HepG2 (cell line): ENCODE data around the gene CCDC106. TPM values are rescaled to one million over a fixed set of nuclear protein-coding genes. Genes with fewer than 3 reads are reported as not detected.

Experiments used
- ARID4A ChIP-seq: sonication (generic); formaldehyde crosslinking; IDR thresholded peaks from 2 replicates; pipeline ENCODE4 v1.5.0; 2020; ENCODE audit warnings: mild to moderate bottlenecking, missing genetic modification reagents, borderline replicate concordance
- DMAP1 ChIP-seq: IDR thresholded peaks from 2 replicates; pipeline ENCODE4 v1.6.1; 2016
- EED ChIP-seq: sonication (generic); formaldehyde crosslinking; IDR thresholded peaks from 2 replicates; pipeline ENCODE4 v1.5.0; 2020; ENCODE audit warnings: mild to moderate bottlenecking, missing genetic modification reagents
- ESRRA ChIP-seq: sonication (generic); formaldehyde crosslinking; IDR thresholded peaks from 2 replicates; pipeline ENCODE4 v1.5.1; 2020; ENCODE audit warnings: mild to moderate bottlenecking, low read depth, missing genetic modification reagents
- FOXO1 ChIP-seq: sonication (generic); formaldehyde crosslinking; IDR thresholded peaks from 2 replicates; pipeline ENCODE4 v1.4.0; 2020; ENCODE audit warnings: missing genetic modification reagents
- GATAD2A ChIP-seq: IDR thresholded peaks from 2 replicates; pipeline ENCODE4 v1.6.1; 2016
- HIC2 ChIP-seq: sonication (generic); formaldehyde crosslinking; IDR thresholded peaks from 2 replicates; pipeline ENCODE4 v1.9.0; 2022; ENCODE audit warnings: low read depth, missing genetic modification reagents
- MXD1 ChIP-seq: sonication (generic); formaldehyde crosslinking; IDR thresholded peaks from 2 replicates; pipeline ENCODE4 v1.4.0; 2020; ENCODE audit warnings: mild to moderate bottlenecking, missing genetic modification reagents
- PAF1 ChIP-seq: IDR thresholded peaks from 2 replicates; pipeline ENCODE4 v1.6.1; 2016; ENCODE audit warnings: missing genetic modification reagents, missing compliant biosample characterization
- SKI ChIP-seq: fragments of 450-650 bp; IDR thresholded peaks from one replicate; pipeline ENCODE4 v1.6.1; 2018; ENCODE audit warnings: mild to moderate bottlenecking; ENCODE audit not compliant: partially characterized antibody
- SP1 ChIP-seq, 2 experiments: fragments of 450-650 bp in 1 of 2; sonication (generic) in 1 of 2; formaldehyde crosslinking in 1 of 2; IDR thresholded peaks; 2 replicates each; pipeline versions ENCODE4 v1.4.0 to v1.6.1; 2016 to 2020; ENCODE audit warnings: missing genetic modification reagents in 1 of 2
- SRSF1 ChIP-seq: fragments of 200-400 bp; formaldehyde crosslinking; optimal IDR thresholded peaks from 2 replicates; pipeline ENCODE3; 2017; ENCODE audit warnings: mild to moderate bottlenecking, low read depth, low read length, moderate library complexity
- WIZ ChIP-seq: sonication (generic); formaldehyde crosslinking; IDR thresholded peaks from 2 replicates; pipeline ENCODE4 v1.5.1; 2020; ENCODE audit warnings: mild to moderate bottlenecking, missing genetic modification reagents
- XRCC5 ChIP-seq: fragments of 200-400 bp; formaldehyde crosslinking; optimal IDR thresholded peaks from 2 replicates; pipeline ENCODE3; 2017; ENCODE audit warnings: mild to moderate bottlenecking, low read length
- ZKSCAN5 ChIP-seq: sonication (generic); formaldehyde crosslinking; IDR thresholded peaks from 2 replicates; pipeline ENCODE4 v1.5.1; 2020; ENCODE audit warnings: mild to moderate bottlenecking, missing genetic modification reagents
- ZNF678 ChIP-seq: sonication (generic); formaldehyde crosslinking; IDR thresholded peaks from 2 replicates; pipeline ENCODE4 v1.4.0; 2020; ENCODE audit warnings: mild to moderate bottlenecking, missing genetic modification reagents
- ZXDC ChIP-seq: sonication (generic); formaldehyde crosslinking; IDR thresholded peaks from 2 replicates; pipeline ENCODE4 v1.5.0; 2020; ENCODE audit warnings: mild to moderate bottlenecking, missing genetic modification reagents
- polyA plus RNA-seq, 8 experiments: library from polyadenylated mRNA; depleted of rRNA in 3 of 8; stranded (reverse) in 7 of 8; unstranded in 1 of 8; fragments of >200 nt; fragmentation: Illumina TruSeq in 4 of 8; extraction: Trizol in 4 of 8; gene quantifications; 2 replicates each; pipeline versions ENCODE4 v1.2.1 to v1.2.3, GENCODE V29; 2011 to 2016; ENCODE audit warnings: low read depth in 4 of 8, missing spikeins in 1 of 8, mixed read lengths in 1 of 8; ENCODE audit not compliant: insufficient read depth in 1 of 8
- total RNA-seq, 5 experiments: library from RNA; depleted of rRNA; stranded (reverse); fragments of >200 nt; fragmentation: Illumina TruSeq; extraction: Trizol; gene quantifications; 2 replicates each; pipeline ENCODE4 v1.2.3, GENCODE V29; 2016; ENCODE audit warnings: low read depth in 1 of 5

CCDC106 gene
- total and polyA plus RNA-seq, 2 of the 13 experiments (the other 11 are each of a cell fraction or from before 2014, with no cell fraction given), result 4.7 to 8.8 TPM

- TF ChIP-seq ARID4A (CRISPR knock-in tag) (peak; percentile 79; the same call in 1 of the 2 replicates), FOXO1 (no peak), SP1 (IDR thresholded peaks at IDR 0.05) (no peak), SP1 (CRISPR knock-in tag; IDR thresholded peaks at IDR 0.05) (peak; percentile 53; the same call in 1 of the 2 replicates), XRCC5 (no peak), ZNF678 (CRISPR knock-in tag) (peak; percentile 26; the same call in 1 of the 2 replicates), ZXDC (0 out of 2 replicates have a peak, but pooled peaks have one; percentile 23), ZKSCAN5 (0 out of 2 replicates have a peak, but pooled peaks have one; percentile 43), SKI (peak; percentile 21), PAF1 (CRISPR knock-in tag) (no peak), DMAP1 (CRISPR knock-in tag) (peak; percentile 61; the same call in 1 of the 2 replicates), GATAD2A (peak; percentile 11; the same call in 1 of the 2 replicates), MXD1 (CRISPR knock-in tag) (peak; percentile 60; the same call in 1 of the 2 replicates), EED (CRISPR knock-in tag) (peak; percentile 65; the same call in 1 of the 2 replicates), HIC2 (0 out of 2 replicates have a peak, but pooled peaks have one; percentile 34), SRSF1 (peak; percentile 38), WIZ (CRISPR knock-in tag) (0 out of 2 replicates have a peak, but pooled peaks have one; percentile 71), ESRRA (0 out of 2 replicates have a peak, but pooled peaks have one; percentile 59)
Measured at GRCh38 chr19:55647732-55648584, at the start of gene CCDC106 (continued).
